ENCODE measurements around the gene HGD. TPM values are rescaled to one million over a fixed set of nuclear protein-coding genes. Genes with fewer than 3 reads are reported as not detected.

The HGD gene
- total RNA-seq, 2 donors from 2014 or later, result 2.8 to 19.1 TPM

GRCh38 chr3:120608506-120608905 lies 73.5 kb downstream of the HGD start:
- H3K36me3 Mint-ChIP-seq (ENCODE audit: low read depth), result no peaks in the 10 kb centered on the region

GRCh38 chr3:120604784-120605183 lies 77.3 kb downstream of the HGD start:
- H3K27ac Mint-ChIP-seq, result peak overlapping the region; percentile 11
- peaks cover 6% of the 10 kb centered on the region for H3K36me3 Mint-ChIP-seq (ENCODE audit: low read depth)

More at GRCh38 chr3:120608506-120608905, 73.5 kb downstream of the HGD start:
- Mint-ChIP-seq H3K27me3 (no peaks in the 10 kb centered on the region), H3K4me3 (no peak overlapping the region), H3K4me1 (no peaks in the 10 kb centered on the region), H3K27ac (no peak overlapping the region)
- ATAC-seq, result no peak
- H3K9me3 ChIP-seq (ENCODE audit: control insufficient read depth, low read length, poor library complexity, severe bottlenecking), result no peaks in the 10 kb centered on the region
- no peak for DNase-seq

GRCh38 chr3:120604382-120604781 lies 77.7 kb downstream of the HGD start:
- Mint-ChIP-seq H3K36me3 (ENCODE audit: low read depth) (peaks cover 6% of the 10 kb centered on the region), H3K27ac (peak overlapping the region; percentile 11), H3K4me1 (peaks cover 4% of the 10 kb centered on the region), H3K4me3 (no peak overlapping the region), H3K27me3 (no peaks in the 10 kb centered on the region)
- no peaks in the 10 kb centered on the region for H3K9me3 ChIP-seq (ENCODE audit: control insufficient read depth, low read length, poor library complexity, severe bottlenecking)
- DNase-seq (no peak), ATAC-seq (no peak)

More at GRCh38 chr3:120604784-120605183, 77.3 kb downstream of the HGD start:
- no peak for ATAC-seq
- H3K9me3 ChIP-seq (ENCODE audit: control insufficient read depth, low read length, poor library complexity, severe bottlenecking), result no peaks in the 10 kb centered on the region
- Mint-ChIP-seq H3K27me3 (no peaks in the 10 kb centered on the region), H3K4me1 (peaks cover 4% of the 10 kb centered on the region), H3K4me3 (no peak overlapping the region)
- no peak for DNase-seq

GRCh38 chr3:120602682-120603081 lies 79.4 kb downstream of the HGD start:
- H3K9me3 ChIP-seq (ENCODE audit: control insufficient read depth, low read length, poor library complexity, severe bottlenecking), result no peaks in the 10 kb centered on the region
- H3K27me3 Mint-ChIP-seq, result no peaks in the 10 kb centered on the region
- H3K4me1 Mint-ChIP-seq, result peaks cover 4% of the 10 kb centered on the region
- peak overlapping the region; percentile 5 for H3K27ac Mint-ChIP-seq
- H3K4me3 Mint-ChIP-seq, result no peak overlapping the region
- DNase-seq, result no peak
- H3K36me3 Mint-ChIP-seq (ENCODE audit: low read depth), result peaks cover 6% of the 10 kb centered on the region
- no peak for ATAC-seq

- H3K9me3 ChIP-seq (ENCODE audit: control insufficient read depth, low read length, poor library complexity, severe bottlenecking), result no peaks in the 10 kb centered on the region
- Mint-ChIP-seq H3K4me1 (peaks cover 4% of the 10 kb centered on the region), H3K27me3 (no peaks in the 10 kb centered on the region), H3K36me3 (ENCODE audit: low read depth) (peaks cover 6% of the 10 kb centered on the region), H3K4me3 (no peak overlapping the region), H3K27ac (peak overlapping the region; percentile 39)
- ATAC-seq, result no peak
- DNase-seq, result no peak
Measured at GRCh38 chr3:120601554-120601953, 80.5 kb downstream of the HGD start.

GRCh38 chr3:120599211-120599610 lies 82.8 kb downstream of the HGD start:
- Mint-ChIP-seq H3K4me1 (peaks cover 9% of the 10 kb centered on the region), H3K36me3 (ENCODE audit: low read depth) (peaks cover 8% of the 10 kb centered on the region), H3K27me3 (no peaks in the 10 kb centered on the region), H3K27ac (no peak overlapping the region), H3K4me3 (no peak overlapping the region)
- DNase-seq (no peak), ATAC-seq (no peak)
- H3K9me3 ChIP-seq (ENCODE audit: control insufficient read depth, low read length, poor library complexity, severe bottlenecking), result no peaks in the 10 kb centered on the region

GRCh38 chr3:120597445-120598049 lies 84.5 kb downstream of the HGD start:
- H3K27me3 Mint-ChIP-seq, result no peaks in the 10 kb centered on the region
- H3K4me1 Mint-ChIP-seq, result peaks cover 9% of the 10 kb centered on the region
- H3K36me3 Mint-ChIP-seq (ENCODE audit: low read depth), result peaks cover 3% of the 10 kb centered on the region
- H3K4me3 Mint-ChIP-seq, result peak overlapping the region; percentile 84
- no peak overlapping the region for H3K27ac Mint-ChIP-seq
- H3K9me3 ChIP-seq (ENCODE audit: control insufficient read depth, low read length, poor library complexity, severe bottlenecking), result no peaks in the 10 kb centered on the region
- ATAC-seq (no peak), DNase-seq (no peak)

GRCh38 chr3:120596853-120597223 lies 85.2 kb downstream of the HGD start:
- peaks cover 2% of the 10 kb centered on the region for H3K36me3 Mint-ChIP-seq (ENCODE audit: low read depth)
- H3K9me3 ChIP-seq (ENCODE audit: control insufficient read depth, low read length, poor library complexity, severe bottlenecking), result no peaks in the 10 kb centered on the region
- DNase-seq (no peak), ATAC-seq (no peak)
- peaks cover 9% of the 10 kb centered on the region for H3K4me1 Mint-ChIP-seq
- no peaks in the 10 kb centered on the region for H3K27me3 Mint-ChIP-seq
- H3K27ac Mint-ChIP-seq, result no peak overlapping the region
- H3K4me3 Mint-ChIP-seq, result peak overlapping the region; percentile 94

- H3K4me3 Mint-ChIP-seq, result peak within 1 kb of the TSS; percentile 94
Measured at GRCh38 chr3:120596116-120596852, 85.8 kb downstream of the HGD start, which contains the start of gene NDUFB4. NDUFB4 (plus strand) TSS chr3:120596336; CDS start chr3:120596360, 24 bp downstream.

GRCh38 chr3:120595788-120596115 lies 86.3 kb downstream of the HGD start:
- H3K27ac Mint-ChIP-seq, result no peak overlapping the region
- ATAC-seq, result no peak
- peaks cover 2% of the 10 kb centered on the region for H3K36me3 Mint-ChIP-seq (ENCODE audit: low read depth)

More at GRCh38 chr3:120596116-120596852, 85.8 kb downstream of the HGD start, which contains the start of gene NDUFB4:
- DNase-seq, result peak; percentile 89 to 93 (median 91)
- no peak within 1 kb of the TSS for H3K27ac Mint-ChIP-seq
- H3K9me3 ChIP-seq (ENCODE audit: control insufficient read depth, low read length, poor library complexity, severe bottlenecking), result no peaks in the 10 kb centered on the region
- peak; percentile 95 for ATAC-seq
- H3K27me3 Mint-ChIP-seq, result no peaks in the 10 kb centered on the region
- peaks cover 6% of the 10 kb centered on the region for H3K4me1 Mint-ChIP-seq
- peaks cover 2% of the 10 kb centered on the region for H3K36me3 Mint-ChIP-seq (ENCODE audit: low read depth)

GRCh38 chr3:120587332-120587975 lies 94.6 kb downstream of the HGD start:
- H3K9me3 ChIP-seq (ENCODE audit: control insufficient read depth, low read length, poor library complexity, severe bottlenecking), result no peaks in the 10 kb centered on the region
- ATAC-seq, result no peak

More at GRCh38 chr3:120595788-120596115, 86.3 kb downstream of the HGD start:
- no peaks in the 10 kb centered on the region for H3K27me3 Mint-ChIP-seq
- DNase-seq, result no peak
- peaks cover 5% of the 10 kb centered on the region for H3K4me1 Mint-ChIP-seq
- H3K9me3 ChIP-seq (ENCODE audit: control insufficient read depth, low read length, poor library complexity, severe bottlenecking), result no peaks in the 10 kb centered on the region
- H3K4me3 Mint-ChIP-seq, result peak overlapping the region; percentile 94

More at GRCh38 chr3:120587332-120587975, 94.6 kb downstream of the HGD start:
- Mint-ChIP-seq H3K4me3 (no peak overlapping the region), H3K27me3 (no peaks in the 10 kb centered on the region), H3K27ac (no peak overlapping the region), H3K36me3 (ENCODE audit: low read depth) (peaks cover 2% of the 10 kb centered on the region), H3K4me1 (no peaks in the 10 kb centered on the region)
- no peak for DNase-seq

Data from T-helper 17 cell (primary cell).